ENCODE results near the gene NAV2. TPM values are rescaled to one million over a fixed set of nuclear protein-coding genes. Genes with fewer than 3 reads are reported as not detected.

NAV2 gene
- total RNA-seq, 1 experiment from 2014 or later, result 139 TPM

GRCh38 chr11:19789835-19790710, 77.4 kb downstream of the NAV2 start:
- no peaks in the 10 kb centered on the region for H3K9me3 Mint-ChIP-seq (ENCODE audit: unreplicated experiment)
- TF ChIP-seq CTCF (IDR thresholded peaks at IDR 0.05; ENCODE audit: unreplicated experiment), result no peak
- no TSS peak for BruUV-seq (replicated peaks)
- POLR2A ChIA-PET, result no interaction called here
- intact Hi-C loops (cut with micrococcal nuclease), result no loop called here
- no peak overlapping the region for H3K27ac Mint-ChIP-seq (ENCODE audit: low read depth, unreplicated experiment)
- no peak overlapping the region for H3K4me3 Mint-ChIP-seq (ENCODE audit: unreplicated experiment)
- DNase-seq (ENCODE audit: unreplicated experiment), result no peak
- CTCF ChIA-PET, result interaction anchor here (0.7 kb wide), 1 partner anchor 34 kb away, joined by 3 read pairs; no protein-coding TSS in a partner anchor
- H3K36me3 Mint-ChIP-seq (ENCODE audit: insufficient read depth, unreplicated experiment), result peaks cover 5% of the 10 kb centered on the region
- H3K4me1 Mint-ChIP-seq (ENCODE audit: insufficient read depth, unreplicated experiment), result no peaks in the 10 kb centered on the region
- H3K27me3 Mint-ChIP-seq (ENCODE audit: insufficient read depth, unreplicated experiment), result no peaks in the 10 kb centered on the region

GRCh38 chr11:19790831-19791552, 78.4 kb downstream of the NAV2 start:
- no peaks in the 10 kb centered on the region for H3K4me1 Mint-ChIP-seq (ENCODE audit: insufficient read depth, unreplicated experiment)
- H3K4me3 Mint-ChIP-seq (ENCODE audit: unreplicated experiment), result no peak overlapping the region
- BruUV-seq (replicated peaks), result no TSS peak
- no peak for TF ChIP-seq CTCF (IDR thresholded peaks at IDR 0.05; ENCODE audit: unreplicated experiment)
- no peak overlapping the region for H3K27ac Mint-ChIP-seq (ENCODE audit: low read depth, unreplicated experiment)
- CTCF ChIA-PET, result interaction anchor here (0.7 kb wide), 1 partner anchor 35 kb away, joined by 3 read pairs; no protein-coding TSS in a partner anchor
- H3K36me3 Mint-ChIP-seq (ENCODE audit: insufficient read depth, unreplicated experiment), result peaks cover 5% of the 10 kb centered on the region
- POLR2A ChIA-PET, result interaction anchor here (0.9 kb wide), 1 partner anchor 16 kb away, joined by 4 read pairs; no protein-coding TSS in a partner anchor
- DNase-seq (ENCODE audit: unreplicated experiment), result no peak
- H3K27me3 Mint-ChIP-seq (ENCODE audit: insufficient read depth, unreplicated experiment), result no peaks in the 10 kb centered on the region
- intact Hi-C loops (cut with micrococcal nuclease), result no loop called here
- H3K9me3 Mint-ChIP-seq (ENCODE audit: unreplicated experiment), result no peaks in the 10 kb centered on the region

- DNase-seq (ENCODE audit: unreplicated experiment), result no peak
- intact Hi-C loops (cut with micrococcal nuclease), result no loop called here
- ChIA-PET CTCF (interaction anchor here (1.0 kb wide), 1 partner anchor 14 kb away, joined by 3 read pairs; no protein-coding TSS in a partner anchor), POLR2A (no interaction called here)
- TF ChIP-seq CTCF (IDR thresholded peaks at IDR 0.05; ENCODE audit: unreplicated experiment), result no peak
- no TSS peak for BruUV-seq (replicated peaks)
- no peak overlapping the region for H3K4me3 Mint-ChIP-seq (ENCODE audit: unreplicated experiment)
- no peak overlapping the region for H3K27ac Mint-ChIP-seq (ENCODE audit: low read depth, unreplicated experiment)
- H3K9me3 Mint-ChIP-seq (ENCODE audit: unreplicated experiment), result no peaks in the 10 kb centered on the region
- H3K36me3 Mint-ChIP-seq (ENCODE audit: insufficient read depth, unreplicated experiment), result peaks cover 15% of the 10 kb centered on the region
- H3K4me1 Mint-ChIP-seq (ENCODE audit: insufficient read depth, unreplicated experiment), result no peaks in the 10 kb centered on the region
- no peaks in the 10 kb centered on the region for H3K27me3 Mint-ChIP-seq (ENCODE audit: insufficient read depth, unreplicated experiment)
Observed at GRCh38 chr11:19792510-19792909, 79.9 kb downstream of the NAV2 start.

- DNase-seq (ENCODE audit: unreplicated experiment), result no peak
- no TSS peak for BruUV-seq (replicated peaks)
- Mint-ChIP-seq H3K27me3 (ENCODE audit: insufficient read depth, unreplicated experiment) (no peaks in the 10 kb centered on the region), H3K4me1 (ENCODE audit: insufficient read depth, unreplicated experiment) (no peaks in the 10 kb centered on the region), H3K27ac (ENCODE audit: low read depth, unreplicated experiment) (no peak overlapping the region), H3K4me3 (ENCODE audit: unreplicated experiment) (no peak overlapping the region), H3K36me3 (ENCODE audit: insufficient read depth, unreplicated experiment) (peaks cover 15% of the 10 kb centered on the region), H3K9me3 (ENCODE audit: unreplicated experiment) (no peaks in the 10 kb centered on the region)
- POLR2A ChIA-PET, result no interaction called here
- no peak for TF ChIP-seq CTCF (IDR thresholded peaks at IDR 0.05; ENCODE audit: unreplicated experiment)
- intact Hi-C loops (cut with micrococcal nuclease), result no loop called here
- CTCF ChIA-PET, result interaction anchor here (0.6 kb wide), 1 partner anchor 230 kb away, joined by 3 read pairs; no protein-coding TSS in a partner anchor
Observed at GRCh38 chr11:19793326-19793725, 80.7 kb downstream of the NAV2 start.
